K562 (cell line): ENCODE measurements around the gene GPR37L1. TPM values are rescaled to one million over a fixed set of nuclear protein-coding genes. Genes with fewer than 3 reads are reported as not detected.

Experiments
- ATAC-seq: fragments of 200-7000 bp; cut with Tn5 transposase; 3 replicates; pipeline ENCODE4 v1.9.1; 2020; ENCODE audit warnings: moderate library complexity
- BruUV-seq: library from RNA; stranded (reverse); fragments of 400-500 nt; replicated peaks from 2 replicates; lab custom pipeline; 2021; lab: Mats Ljungman, UMichigan
- CTCF ChIA-PET: fragments of 300-600 bp; formaldehyde crosslinking; extraction: SDS; loops from one replicate; lab custom pipeline; 2021; ENCODE audit warnings: low intra/inter-chr PET ratio; lab: Yijun Ruan, JAX
- POLR2A ChIA-PET: fragments of 300-600, 350-650 bp; sonication (Branson Sonifier 250); formaldehyde crosslinking; extraction: SDS; loops from one replicate; lab custom pipeline; 2021; ENCODE audit warnings: antibody characterized with exemption, inconsistent platforms; lab: Yijun Ruan, JAX
- DNase-seq, 4 experiments: peaks; one replicate each; pipeline versions ENCODE4 v3.0.0 to v3.0.0-alpha.2; 2011 to 2018; ENCODE audit warnings: low spot score in 3 of 4, mixed read lengths in 3 of 4; ENCODE audit errors: extremely low read depth in 1 of 4
- FAIRE-seq: peaks from 2 replicates; lab custom pipeline; 2011; peaks lifted over from hg19 to GRCh38; lab: Jason Lieb, UNC
- H2AFZ ChIP-seq: 2 replicates; pipeline ENCODE4 v1.6.0; 2011; ENCODE audit warnings: low read depth, low read length, control low read depth, inconsistent platforms
- H3K27ac ChIP-seq: fragments of 200-600 bp; 3 replicates; pipeline ENCODE4 v1.8.0; 2011; ENCODE audit warnings: low read depth, mild to moderate bottlenecking, control low read depth, inconsistent platforms, low read length, moderate library complexity, mixed read lengths; ENCODE audit errors: extremely low read depth
- H3K27me3 ChIP-seq, 2 experiments: fragments of 300-600 bp in 1 of 2; 2 replicates in 1 of 2; 3 replicates in 1 of 2; pipeline versions ENCODE4 v1.6.0 to v1.8.0; 2011; ENCODE audit warnings: inconsistent platforms in 2 of 2, low read length in 2 of 2, mild to moderate bottlenecking in 1 of 2, mixed read lengths in 1 of 2, moderate library complexity in 1 of 2; ENCODE audit not compliant: control insufficient read depth in 2 of 2, insufficient read depth in 2 of 2
- H3K36me3 ChIP-seq: fragments of 300-600 bp; 3 replicates; pipeline ENCODE4 v1.8.0; 2011; ENCODE audit warnings: mild to moderate bottlenecking, low read length, inconsistent platforms; ENCODE audit not compliant: control insufficient read depth, insufficient read depth
- H3K4me1 ChIP-seq, 2 experiments: fragments of 200-600 bp in 1 of 2; replicated peaks in 1 of 2; 2 replicates in 1 of 2; 3 replicates in 1 of 2; pipeline versions ENCODE4 v1.5.1 to v1.8.0; 2011; ENCODE audit warnings: inconsistent platforms in 2 of 2, low read length in 2 of 2, mild to moderate bottlenecking in 1 of 2, mixed read lengths in 1 of 2, moderate library complexity in 1 of 2; ENCODE audit not compliant: control insufficient read depth in 2 of 2, insufficient read depth in 2 of 2
- H3K4me2 ChIP-seq: 2 replicates; pipeline ENCODE4 v1.6.1; 2011; ENCODE audit warnings: low read length, control low read depth, inconsistent platforms, mixed read lengths; ENCODE audit not compliant: insufficient read depth
- H3K4me3 ChIP-seq: fragments of 200-600 bp; sonication (generic), shearing (Covaris generic); 2 replicates; pipeline ENCODE4 v1.5.1; 2016; ENCODE audit warnings: control low read depth, inconsistent platforms
- H3K79me2 ChIP-seq: fragments of 200-600 bp; 3 replicates; pipeline ENCODE4 v1.8.0; 2011; ENCODE audit warnings: low read length, inconsistent platforms; ENCODE audit not compliant: control insufficient read depth, insufficient read depth
- H3K9ac ChIP-seq, 2 experiments: 2 replicates each; pipeline versions ENCODE4 v1.6.0 to v1.6.1; 2011; ENCODE audit warnings: low read depth in 2 of 2, low read length in 2 of 2, control low read depth in 1 of 2, inconsistent platforms in 1 of 2, mild to moderate bottlenecking in 1 of 2, mixed read lengths in 1 of 2; ENCODE audit not compliant: insufficient read depth in 1 of 2
- H3K9me1 ChIP-seq: one replicate; pipeline ENCODE4 v1.6.0; 2011; ENCODE audit warnings: inconsistent platforms, mild to moderate bottlenecking, low read length, moderate library complexity; ENCODE audit not compliant: control insufficient read depth, insufficient read depth
- H3K9me3 ChIP-seq: replicated peaks from 2 replicates; pipeline ENCODE4 v1.5.1; 2011; ENCODE audit warnings: low read depth, low read length, inconsistent platforms; ENCODE audit not compliant: control insufficient read depth, insufficient read depth
- H4K20me1 ChIP-seq: replicated peaks from 2 replicates; pipeline ENCODE4 v1.6.1; 2011; ENCODE audit warnings: low read length, inconsistent platforms, mixed read lengths; ENCODE audit not compliant: control insufficient read depth, insufficient read depth
- ELF4 ChIP-seq: fragments of 450-650 bp; formaldehyde crosslinking; IDR thresholded peaks from 2 replicates; pipeline ENCODE4 v1.4.0; 2022; ENCODE audit warnings: missing genetic modification characterization
- FOXM1 ChIP-seq, 2 experiments: fragments of 450-650 bp in 1 of 2; sonication (generic) in 1 of 2; formaldehyde crosslinking in 1 of 2; IDR thresholded peaks; 2 replicates each; pipeline versions ENCODE4 v1.6.1 to v1.9.0; 2017 to 2022; ENCODE audit warnings: low read depth in 2 of 2, mild to moderate bottlenecking in 2 of 2, missing genetic modification reagents in 1 of 2, moderate library complexity in 1 of 2
- NONO ChIP-seq, 2 experiments: fragments of 200-400 bp in 1 of 2; fragments of 450-650 bp in 1 of 2; formaldehyde crosslinking in 1 of 2; IDR thresholded peaks; 2 replicates each; pipeline ENCODE4 v1.6.1; 2017; ENCODE audit warnings: low read depth in 2 of 2, mild to moderate bottlenecking in 2 of 2, moderate library complexity in 2 of 2, low read length in 1 of 2
- PATZ1 ChIP-seq: fragments of 250-450 bp; sonication (Bioruptor Pico); IDR thresholded peaks from 2 replicates; pipeline ENCODE4 v1.5.0; 2020; ENCODE audit warnings: mild to moderate bottlenecking, borderline replicate concordance
- POLR2G ChIP-seq: fragments of 200-400 bp; formaldehyde crosslinking; IDR thresholded peaks from 2 replicates; pipeline ENCODE4 v1.6.1; 2017; ENCODE audit warnings: low read depth, mild to moderate bottlenecking, antibody characterized with exemption, low read length, moderate library complexity
- PTRF ChIP-seq: fragments of 450-650 bp; IDR thresholded peaks from 2 replicates; pipeline ENCODE4 v1.6.1; 2016; ENCODE audit warnings: mild to moderate bottlenecking, missing genetic modification characterization, missing compliant biosample characterization
- SETDB1 ChIP-seq: IDR thresholded peaks from one replicate; pipeline ENCODE4 v1.6.1; 2012; ENCODE audit warnings: low read length, control low read depth, inconsistent platforms
- TCFL5 ChIP-seq: fragments of 250-450 bp; sonication (Bioruptor Pico); conservative IDR thresholded peaks from 2 replicates; pipeline ENCODE4 v1.6.1; 2021; ENCODE audit warnings: mild to moderate bottlenecking, moderate library complexity, matching md5 sums
- WGBS: fragments of 100-300 bp; shearing (Covaris generic); methylation state at CpG from one replicate; pipeline ENCODE4 v1.1.6; 2016; ENCODE audit warnings: low coverage, mixed read lengths; ENCODE audit not compliant: insufficient coverage; ENCODE audit errors: missing lambda C conversion rate; 5-methylcytosine and 5-hydroxymethylcytosine counted together
- in situ Hi-C: fragments of 300-500 bp; cut with MboI; formaldehyde crosslinking; loops from 4 replicates; pipeline ENCODE4 v1.15.0; 2018; ENCODE audit warnings: inconsistent platforms, mixed read lengths
- intact Hi-C: fragments of 100-400 bp; cut with micrococcal nuclease; formaldehyde crosslinking; loops from 2 replicates; pipeline ENCODE4 v1.14.2; 2022
- polyA plus RNA-seq, 8 experiments: library from polyadenylated mRNA; depleted of rRNA in 4 of 8; stranded (reverse) in 5 of 8; unstranded in 3 of 8; fragments of >200 nt; fragmentation: Nextera tagmentation in 2 of 8; fragmentation: Illumina TruSeq in 1 of 8; extraction: Ambion mirVana in 2 of 8; extraction: Trizol in 1 of 8; gene quantifications; 2 replicates each; pipeline versions ENCODE4 v1.2.1 to v1.2.3, GENCODE V29; 2011 to 2014; ENCODE audit warnings: inconsistent platforms in 1 of 8, missing spikeins in 1 of 8
- total RNA-seq, 7 experiments: library from RNA; depleted of rRNA in 6 of 7; stranded (reverse); fragments of >200 nt in 6 of 7; fragmentation: Illumina TruSeq in 2 of 7; extraction: Trizol in 2 of 7; gene quantifications; 2 replicates each; pipeline versions ENCODE4 v1.2.1 to v1.2.3, GENCODE V29; 2011 to 2021; ENCODE audit warnings: low replicate concordance in 1 of 7
- TF ChIP-seq, protein P1 (sequence below): fragments of 450-650 bp; formaldehyde crosslinking; IDR thresholded peaks from 2 replicates; pipeline ENCODE4 v1.4.0; 2022; ENCODE audit warnings: missing genetic modification characterization
- TF ChIP-seq, protein P2 (sequence below): fragments of 450-650 bp; IDR thresholded peaks from 2 replicates; pipeline ENCODE4 v1.6.1; 2016; ENCODE audit warnings: low read depth, mild to moderate bottlenecking, moderate library complexity

Gene GPR37L1
- total and polyA plus RNA-seq, 9 of the 15 experiments (the other 6 are each of a cell fraction or from before 2014, with no cell fraction given) = not detected

DNA sequence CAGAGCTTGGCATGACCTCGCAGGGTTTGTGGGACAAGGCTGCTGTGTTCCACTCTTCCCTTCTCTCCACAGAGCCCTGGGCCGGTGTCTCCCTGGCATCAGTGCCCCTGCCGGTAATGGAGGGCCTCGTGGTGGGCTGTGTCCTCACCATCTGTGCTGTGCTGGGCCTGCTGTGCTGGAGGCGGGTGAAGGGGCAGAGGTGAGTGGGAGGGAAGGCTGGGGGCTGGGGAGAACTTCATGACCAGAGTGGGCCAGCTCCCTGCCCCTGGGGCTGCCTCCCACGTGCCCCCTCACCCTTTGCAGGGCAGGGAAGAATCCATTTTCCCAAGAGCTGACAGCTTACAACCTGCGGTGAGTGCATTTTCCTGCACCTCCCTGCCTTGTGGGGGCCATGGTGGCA is 58.9 kb downstream of the GPR37L1 start:
- H3K9ac ChIP-seq = peak overlapping the region in 1 of 2 experiments; percentile 78; a peak in 2 of 4 replicates
- in situ Hi-C loops = no loop called here

DNA sequence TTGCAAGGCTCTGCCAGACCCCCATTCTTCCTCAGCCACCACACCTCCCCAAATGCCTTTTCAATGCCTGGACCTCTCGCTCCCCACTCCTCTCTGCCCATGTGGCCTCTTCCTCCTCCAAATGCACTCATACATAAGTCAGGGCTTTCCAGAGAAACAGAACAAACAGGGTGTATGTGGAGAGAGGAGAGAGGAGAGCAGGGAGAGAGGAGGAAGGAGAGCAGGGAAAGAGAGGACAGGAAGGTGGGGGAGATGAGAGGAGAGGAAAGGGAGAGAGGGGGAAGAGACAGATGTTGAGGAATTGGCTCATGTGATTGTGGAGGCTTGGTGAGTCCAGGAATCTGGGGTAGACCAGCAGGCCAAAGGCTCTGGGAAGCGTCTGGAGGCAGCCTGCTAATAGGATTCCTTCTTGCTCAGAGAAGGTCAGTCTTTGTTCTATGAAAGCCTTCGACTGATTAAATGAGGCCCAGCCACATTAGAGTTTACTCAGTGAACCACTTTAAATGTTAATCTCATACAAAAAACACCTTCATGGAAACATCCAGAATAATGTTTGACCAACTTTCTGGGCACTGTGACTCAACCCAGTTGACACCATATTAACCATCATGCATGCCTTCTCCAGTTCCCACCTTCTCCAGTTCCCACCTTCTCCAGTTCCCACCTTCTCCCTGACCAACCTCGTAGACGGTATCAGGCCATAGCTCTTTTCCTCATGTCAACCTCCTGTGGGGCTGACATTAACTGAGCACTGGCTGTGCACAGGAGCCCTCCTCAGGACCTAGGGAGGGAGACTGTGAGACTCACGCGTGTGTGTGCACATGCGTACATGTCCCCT is 59.5 kb downstream of the GPR37L1 start:
- no peak overlapping the region for H2AFZ ChIP-seq
- DNase-seq (no peak), ATAC-seq (no peak), FAIRE-seq (no peak)
- CTCF ChIA-PET = no interaction called here
- H3K4me3 ChIP-seq = no peak overlapping the region
- H3K9me3 ChIP-seq = no peaks in the 10 kb centered on the region
- H3K4me1 ChIP-seq = peaks cover 0 to 13% of the 10 kb centered on the region in 2 experiments; a peak in 3 of 5 replicates
- BruUV-seq = no TSS peak
- no peak overlapping the region for H3K27ac ChIP-seq
- no peaks in the 10 kb centered on the region; a peak in 1 of 5 replicates for H3K27me3 ChIP-seq
- peaks cover 5% of the 10 kb centered on the region for H3K9me1 ChIP-seq
- H3K4me2 ChIP-seq = no peak overlapping the region
- POLR2A ChIA-PET = interaction anchor here (0.6 to 1.1 kb wide), 2 partner anchors 18 to 363 kb away, joined by 3 to 4 read pairs; no protein-coding TSS in a partner anchor
- peaks cover 15% of the 10 kb centered on the region for H4K20me1 ChIP-seq
- H3K79me2 ChIP-seq = no peaks in the 10 kb centered on the region
- in situ Hi-C loops (no loop called here), intact Hi-C loops (no loop called here)
- H3K9ac ChIP-seq = peak overlapping the region in 1 of 2 experiments; percentile 78; a peak in 2 of 4 replicates
- H3K36me3 ChIP-seq = 0 out of 3 replicates have a peak, but pooled peaks cover 4% of the 10 kb centered on the region
- WGBS = 43% methylated on average over 8 of the region's 8 CpGs
- TF ChIP-seq, protein P1, sequence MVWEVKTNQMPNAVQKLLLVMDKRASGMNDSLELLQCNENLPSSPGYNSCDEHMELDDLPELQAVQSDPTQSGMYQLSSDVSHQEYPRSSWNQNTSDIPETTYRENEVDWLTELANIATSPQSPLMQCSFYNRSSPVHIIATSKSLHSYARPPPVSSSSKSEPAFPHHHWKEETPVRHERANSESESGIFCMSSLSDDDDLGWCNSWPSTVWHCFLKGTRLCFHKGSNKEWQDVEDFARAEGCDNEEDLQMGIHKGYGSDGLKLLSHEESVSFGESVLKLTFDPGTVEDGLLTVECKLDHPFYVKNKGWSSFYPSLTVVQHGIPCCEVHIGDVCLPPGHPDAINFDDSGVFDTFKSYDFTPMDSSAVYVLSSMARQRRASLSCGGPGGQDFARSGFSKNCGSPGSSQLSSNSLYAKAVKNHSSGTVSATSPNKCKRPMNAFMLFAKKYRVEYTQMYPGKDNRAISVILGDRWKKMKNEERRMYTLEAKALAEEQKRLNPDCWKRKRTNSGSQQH = peak; percentile 82; the same call in 1 of the 2 replicates
- no peak for TF ChIP-seq TCFL5
- 0 out of 2 replicates have a peak, but pooled peaks have one; percentile 35 for TF ChIP-seq ELF4
- no peak for TF ChIP-seq NONO (IDR thresholded peaks at IDR 0.05; ENCODE audit: low read depth in 2 of 2, low read length in 1 of 2)
- no peak for TF ChIP-seq PATZ1
- TF ChIP-seq, protein P2, sequence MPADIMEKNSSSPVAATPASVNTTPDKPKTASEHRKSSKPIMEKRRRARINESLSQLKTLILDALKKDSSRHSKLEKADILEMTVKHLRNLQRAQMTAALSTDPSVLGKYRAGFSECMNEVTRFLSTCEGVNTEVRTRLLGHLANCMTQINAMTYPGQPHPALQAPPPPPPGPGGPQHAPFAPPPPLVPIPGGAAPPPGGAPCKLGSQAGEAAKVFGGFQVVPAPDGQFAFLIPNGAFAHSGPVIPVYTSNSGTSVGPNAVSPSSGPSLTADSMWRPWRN = 0 out of 2 replicates have a peak, but pooled peaks have one; percentile 54
- TF ChIP-seq PTRF (tag) = no peak

More for the DNA sequence above, 58.9 kb downstream of the GPR37L1 start:
- no peak for ATAC-seq
- H3K4me3 ChIP-seq = no peak overlapping the region
- TF ChIP-seq POLR2G = peak; percentile 68
- TF ChIP-seq FOXM1 (IDR thresholded peaks at IDR 0.05; ENCODE audit: low read depth) = no peak
- 0 out of 2 replicates have a peak, but pooled peaks have one; percentile 35 for TF ChIP-seq FOXM1 (CRISPR knock-in tag; IDR thresholded peaks at IDR 0.05; ENCODE audit: low read depth)
- TF ChIP-seq SETDB1 = no peak
- TF ChIP-seq, all 486 proteins: peak for 2
- intact Hi-C loops = no loop called here
- no peak overlapping the region for H2AFZ ChIP-seq
- H3K27me3 ChIP-seq = no peaks in the 10 kb centered on the region; a peak in 1 of 5 replicates
- BruUV-seq = no TSS peak
- DNase-seq (no peak), FAIRE-seq (no peak)
- no peak overlapping the region for H3K4me2 ChIP-seq
- H3K9me1 ChIP-seq = peaks cover 5% of the 10 kb centered on the region
- 0 out of 3 replicates have a peak, but pooled peaks cover 4% of the 10 kb centered on the region for H3K36me3 ChIP-seq
- ChIA-PET POLR2A (no interaction called here), CTCF (no interaction called here)
- no peaks in the 10 kb centered on the region for H3K79me2 ChIP-seq
- no peak overlapping the region for H3K27ac ChIP-seq
- peaks cover 15% of the 10 kb centered on the region for H4K20me1 ChIP-seq
- WGBS = 52% methylated on average over 6 of the region's 7 CpGs
- H3K4me1 ChIP-seq = peaks cover 0 to 18% of the 10 kb centered on the region in 2 experiments; a peak in 3 of 5 replicates
- no peaks in the 10 kb centered on the region for H3K9me3 ChIP-seq
